WTC11 (cell line): ENCODE results near the gene PROSER3. TPM values are rescaled to one million over a fixed set of nuclear protein-coding genes. Genes with fewer than 3 reads are reported as not detected.

ENCODE experiments used
- ATAC-seq: fragments of 200-7000 bp; cut with Tn5 transposase; 2 replicates; pipeline ENCODE4 v1.10.0; 2021; ENCODE audit warnings: mild to moderate bottlenecking, moderate library complexity
- CTCF ChIA-PET: fragments of 300-600 bp; sonication (Branson Sonifier 250); formaldehyde crosslinking; loops from one replicate; lab custom pipeline; 2021; ENCODE audit warnings: antibody characterized with exemption; lab: Charles Lee
- POLR2A ChIA-PET: fragments of 350-600 bp; sonication (Branson Sonifier 250); formaldehyde crosslinking; loops from one replicate; lab custom pipeline; 2021; ENCODE audit warnings: antibody characterized with exemption; lab: Charles Lee
- DNase-seq: peaks from one replicate; pipeline ENCODE4 v3.0.0; 2021; ENCODE audit warnings: low spot score
- H3K27ac Mint-ChIP-seq: 2 replicates; pipeline ENCODE4 v1.8.0; 2021; ENCODE audit warnings: mixed read lengths
- H3K27me3 Mint-ChIP-seq: 2 replicates; pipeline ENCODE4 v1.8.0; 2021; ENCODE audit warnings: low read depth, mild to moderate bottlenecking, moderate library complexity, mixed read lengths
- H3K36me3 Mint-ChIP-seq: 2 replicates; pipeline ENCODE4 v1.8.0; 2021; ENCODE audit warnings: mixed read lengths
- H3K4me1 Mint-ChIP-seq: 2 replicates; pipeline ENCODE4 v1.8.0; 2022; ENCODE audit warnings: mixed read lengths
- H3K4me3 Mint-ChIP-seq: 2 replicates; pipeline ENCODE4 v1.8.0; 2021; ENCODE audit warnings: mild to moderate bottlenecking, moderate library complexity, mixed read lengths
- H3K9me3 Mint-ChIP-seq: 2 replicates; pipeline ENCODE4 v1.8.0; 2021; ENCODE audit warnings: mixed read lengths
- CBFB ChIP-seq: sonication (generic); formaldehyde crosslinking; IDR thresholded peaks from 2 replicates; pipeline ENCODE4 v1.8.1; 2022; ENCODE audit warnings: mild to moderate bottlenecking, low read depth, missing genetic modification reagents
- CREB1 ChIP-seq: sonication (generic); formaldehyde crosslinking; IDR thresholded peaks from 2 replicates; pipeline ENCODE4 v1.8.0; 2023; ENCODE audit warnings: mild to moderate bottlenecking, missing genetic modification reagents
- EMX1 ChIP-seq: fragments of 250-450 bp; sonication (Bioruptor Pico); IDR thresholded peaks from 2 replicates; pipeline ENCODE4 v1.8.0; 2021; ENCODE audit warnings: mild to moderate bottlenecking
- GABPB1 ChIP-seq: sonication (generic); formaldehyde crosslinking; IDR thresholded peaks from 2 replicates; pipeline ENCODE4 v1.8.1; 2023; ENCODE audit warnings: mild to moderate bottlenecking, missing genetic modification reagents
- HMGA2 ChIP-seq: fragments of 250-450 bp; sonication (Bioruptor Pico); IDR thresholded peaks from 2 replicates; pipeline ENCODE4 v1.4.0; 2021; ENCODE audit warnings: mild to moderate bottlenecking, moderate library complexity
- JAZF1 ChIP-seq: fragments of 250-450 bp; sonication (Bioruptor Pico); IDR thresholded peaks from 2 replicates; pipeline ENCODE4 v1.9.0; 2021; ENCODE audit warnings: moderate library complexity, mild to moderate bottlenecking, inconsistent platforms
- JUN ChIP-seq: sonication (generic); formaldehyde crosslinking; IDR thresholded peaks from 2 replicates; pipeline ENCODE4 v1.8.0; 2023; ENCODE audit warnings: mild to moderate bottlenecking, missing genetic modification reagents
- KAT7 ChIP-seq: sonication (generic); formaldehyde crosslinking; IDR thresholded peaks from 2 replicates; pipeline ENCODE4 v1.8.1; 2023; ENCODE audit warnings: missing genetic modification reagents, mild to moderate bottlenecking, borderline replicate concordance
- NFE2L1 ChIP-seq: sonication (generic); formaldehyde crosslinking; IDR thresholded peaks from 2 replicates; pipeline ENCODE4 v1.8.1; 2023; ENCODE audit warnings: missing genetic modification reagents
- NFYB ChIP-seq: sonication (generic); formaldehyde crosslinking; conservative IDR thresholded peaks from 2 replicates; pipeline ENCODE4 v1.8.0; 2022; ENCODE audit warnings: low read depth, missing genetic modification reagents
- NR1H2 ChIP-seq: sonication (generic); formaldehyde crosslinking; IDR thresholded peaks from 2 replicates; pipeline ENCODE4 v1.9.0; 2021; ENCODE audit warnings: mild to moderate bottlenecking, moderate library complexity, missing genetic modification reagents
- PRRX2 ChIP-seq: fragments of 250-450 bp; sonication (Bioruptor Pico); IDR thresholded peaks from 2 replicates; pipeline ENCODE4 v1.8.0; 2021; ENCODE audit warnings: mild to moderate bottlenecking
- SP1 ChIP-seq: sonication (generic); formaldehyde crosslinking; conservative IDR thresholded peaks from 2 replicates; pipeline ENCODE4 v1.8.1; 2022; ENCODE audit warnings: missing genetic modification reagents
- TCF7 ChIP-seq: sonication (generic); formaldehyde crosslinking; IDR thresholded peaks from 2 replicates; pipeline ENCODE4 v1.8.0; 2022; ENCODE audit warnings: mild to moderate bottlenecking, low read depth, missing genetic modification reagents, moderate library complexity
- ZNF219 ChIP-seq: sonication (generic); formaldehyde crosslinking; IDR thresholded peaks from 2 replicates; pipeline ENCODE4 v1.8.0; 2023; ENCODE audit warnings: missing genetic modification reagents, mild to moderate bottlenecking, borderline replicate concordance
- ZNF396 ChIP-seq: fragments of 250-450 bp; sonication (Bioruptor Pico); IDR thresholded peaks from 2 replicates; pipeline ENCODE4 v1.8.0; 2021; ENCODE audit warnings: mild to moderate bottlenecking, moderate library complexity, borderline replicate concordance
- ZNF416 ChIP-seq: fragments of 250-450 bp; sonication (Bioruptor Pico); IDR thresholded peaks from 2 replicates; pipeline ENCODE4 v1.9.0; 2021; ENCODE audit warnings: mild to moderate bottlenecking, inconsistent platforms
- ZNF423 ChIP-seq: fragments of 250-450 bp; sonication (Bioruptor Pico); IDR thresholded peaks from 2 replicates; pipeline ENCODE4 v2.1.2; 2022; ENCODE audit warnings: mild to moderate bottlenecking, moderate library complexity
- total RNA-seq: library from RNA; stranded (reverse); gene quantifications from 3 replicates; pipeline ENCODE4 v1.2.3, GENCODE V29; 2021
- TF ChIP-seq, protein P1 (sequence below): sonication (generic); formaldehyde crosslinking; IDR thresholded peaks from 2 replicates; pipeline ENCODE4 v1.8.1; 2023; ENCODE audit warnings: mild to moderate bottlenecking, missing genetic modification reagents, moderate library complexity
- TF ChIP-seq, protein P2 (sequence below): sonication (generic); formaldehyde crosslinking; IDR thresholded peaks from 2 replicates; pipeline ENCODE4 v1.8.1; 2022; ENCODE audit warnings: low read depth, missing genetic modification reagents, borderline replicate concordance
- TF ChIP-seq, protein P3 (sequence below): fragments of 200-600 bp; IDR thresholded peaks from 2 replicates; pipeline ENCODE4 v1.8.0; 2022; ENCODE audit warnings: antibody characterized with exemption
- TF ChIP-seq, protein P4 (sequence below): sonication (generic); formaldehyde crosslinking; IDR thresholded peaks from 2 replicates; pipeline ENCODE4 v1.8.0; 2023; ENCODE audit warnings: mild to moderate bottlenecking, missing genetic modification reagents

PROSER3 gene
- total RNA-seq, 1 experiment from 2014 or later, result 32.9 TPM

DNA sequence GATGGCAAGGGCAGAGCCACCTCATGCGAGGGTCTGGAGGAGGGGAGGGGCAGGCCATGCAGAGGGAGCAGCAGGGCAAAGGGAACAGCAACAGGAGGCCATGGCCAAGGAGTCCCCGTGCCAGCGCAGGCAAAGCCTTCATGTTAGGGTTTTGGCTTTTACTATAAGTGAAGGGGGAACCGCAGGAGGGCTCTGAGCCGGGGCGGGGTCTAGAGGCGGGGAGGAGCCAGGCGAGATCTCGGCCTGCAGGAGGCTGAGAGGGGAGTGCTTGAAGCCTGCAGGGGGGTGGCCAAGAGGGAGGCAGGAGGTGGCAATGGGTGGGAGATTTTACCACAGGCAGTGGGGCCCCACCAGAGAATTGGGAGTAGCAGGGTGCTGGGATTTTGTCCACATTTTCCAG lies 23.7 kb downstream of the PROSER3 start:
- Mint-ChIP-seq H3K4me1 (peaks cover 43% of the 10 kb centered on the region), H3K27ac (no peak overlapping the region), H3K36me3 (no peaks in the 10 kb centered on the region), H3K4me3 (no peak overlapping the region; the same call in 1 of the 2 replicates), H3K9me3 (no peaks in the 10 kb centered on the region), H3K27me3 (peaks cover 11% of the 10 kb centered on the region)
- DNase-seq, result peak; percentile 57
- ChIA-PET CTCF (interaction anchor here (0.6 kb wide), 1 partner anchor 12 kb away, joined by 3 read pairs; no protein-coding TSS in a partner anchor), POLR2A (no interaction called here)
- TF ChIP-seq NFYB (CRISPR knock-in tag), result no peak
- TF ChIP-seq KAT7 (CRISPR knock-in tag), result no peak
- no peak for TF ChIP-seq NR1H2 (CRISPR knock-in tag)
- TF ChIP-seq, protein P1, sequence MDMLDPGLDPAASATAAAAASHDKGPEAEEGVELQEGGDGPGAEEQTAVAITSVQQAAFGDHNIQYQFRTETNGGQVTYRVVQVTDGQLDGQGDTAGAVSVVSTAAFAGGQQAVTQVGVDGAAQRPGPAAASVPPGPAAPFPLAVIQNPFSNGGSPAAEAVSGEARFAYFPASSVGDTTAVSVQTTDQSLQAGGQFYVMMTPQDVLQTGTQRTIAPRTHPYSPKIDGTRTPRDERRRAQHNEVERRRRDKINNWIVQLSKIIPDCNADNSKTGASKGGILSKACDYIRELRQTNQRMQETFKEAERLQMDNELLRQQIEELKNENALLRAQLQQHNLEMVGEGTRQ (CRISPR knock-in tag), result no peak
- no peak for TF ChIP-seq ZNF416 (CRISPR knock-in tag)
- TF ChIP-seq JAZF1 (CRISPR knock-in tag), result no peak
- TF ChIP-seq GABPB1 (CRISPR knock-in tag), result no peak
- no peak for TF ChIP-seq CBFB
- TF ChIP-seq EMX1 (CRISPR knock-in tag), result no peak
- no peak for TF ChIP-seq ZNF423 (CRISPR knock-in tag)
- no peak for TF ChIP-seq TCF7
- TF ChIP-seq PRRX2 (CRISPR knock-in tag), result no peak
- TF ChIP-seq, protein P2, sequence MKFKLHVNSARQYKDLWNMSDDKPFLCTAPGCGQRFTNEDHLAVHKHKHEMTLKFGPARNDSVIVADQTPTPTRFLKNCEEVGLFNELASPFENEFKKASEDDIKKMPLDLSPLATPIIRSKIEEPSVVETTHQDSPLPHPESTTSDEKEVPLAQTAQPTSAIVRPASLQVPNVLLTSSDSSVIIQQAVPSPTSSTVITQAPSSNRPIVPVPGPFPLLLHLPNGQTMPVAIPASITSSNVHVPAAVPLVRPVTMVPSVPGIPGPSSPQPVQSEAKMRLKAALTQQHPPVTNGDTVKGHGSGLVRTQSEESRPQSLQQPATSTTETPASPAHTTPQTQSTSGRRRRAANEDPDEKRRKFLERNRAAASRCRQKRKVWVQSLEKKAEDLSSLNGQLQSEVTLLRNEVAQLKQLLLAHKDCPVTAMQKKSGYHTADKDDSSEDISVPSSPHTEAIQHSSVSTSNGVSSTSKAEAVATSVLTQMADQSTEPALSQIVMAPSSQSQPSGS (CRISPR knock-in tag), result no peak
- TF ChIP-seq ZNF396 (CRISPR knock-in tag), result no peak
- TF ChIP-seq, protein P3, sequence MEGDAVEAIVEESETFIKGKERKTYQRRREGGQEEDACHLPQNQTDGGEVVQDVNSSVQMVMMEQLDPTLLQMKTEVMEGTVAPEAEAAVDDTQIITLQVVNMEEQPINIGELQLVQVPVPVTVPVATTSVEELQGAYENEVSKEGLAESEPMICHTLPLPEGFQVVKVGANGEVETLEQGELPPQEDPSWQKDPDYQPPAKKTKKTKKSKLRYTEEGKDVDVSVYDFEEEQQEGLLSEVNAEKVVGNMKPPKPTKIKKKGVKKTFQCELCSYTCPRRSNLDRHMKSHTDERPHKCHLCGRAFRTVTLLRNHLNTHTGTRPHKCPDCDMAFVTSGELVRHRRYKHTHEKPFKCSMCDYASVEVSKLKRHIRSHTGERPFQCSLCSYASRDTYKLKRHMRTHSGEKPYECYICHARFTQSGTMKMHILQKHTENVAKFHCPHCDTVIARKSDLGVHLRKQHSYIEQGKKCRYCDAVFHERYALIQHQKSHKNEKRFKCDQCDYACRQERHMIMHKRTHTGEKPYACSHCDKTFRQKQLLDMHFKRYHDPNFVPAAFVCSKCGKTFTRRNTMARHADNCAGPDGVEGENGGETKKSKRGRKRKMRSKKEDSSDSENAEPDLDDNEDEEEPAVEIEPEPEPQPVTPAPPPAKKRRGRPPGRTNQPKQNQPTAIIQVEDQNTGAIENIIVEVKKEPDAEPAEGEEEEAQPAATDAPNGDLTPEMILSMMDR, result no peak
- TF ChIP-seq HMGA2 (CRISPR knock-in tag), result no peak
- TF ChIP-seq, protein P4, sequence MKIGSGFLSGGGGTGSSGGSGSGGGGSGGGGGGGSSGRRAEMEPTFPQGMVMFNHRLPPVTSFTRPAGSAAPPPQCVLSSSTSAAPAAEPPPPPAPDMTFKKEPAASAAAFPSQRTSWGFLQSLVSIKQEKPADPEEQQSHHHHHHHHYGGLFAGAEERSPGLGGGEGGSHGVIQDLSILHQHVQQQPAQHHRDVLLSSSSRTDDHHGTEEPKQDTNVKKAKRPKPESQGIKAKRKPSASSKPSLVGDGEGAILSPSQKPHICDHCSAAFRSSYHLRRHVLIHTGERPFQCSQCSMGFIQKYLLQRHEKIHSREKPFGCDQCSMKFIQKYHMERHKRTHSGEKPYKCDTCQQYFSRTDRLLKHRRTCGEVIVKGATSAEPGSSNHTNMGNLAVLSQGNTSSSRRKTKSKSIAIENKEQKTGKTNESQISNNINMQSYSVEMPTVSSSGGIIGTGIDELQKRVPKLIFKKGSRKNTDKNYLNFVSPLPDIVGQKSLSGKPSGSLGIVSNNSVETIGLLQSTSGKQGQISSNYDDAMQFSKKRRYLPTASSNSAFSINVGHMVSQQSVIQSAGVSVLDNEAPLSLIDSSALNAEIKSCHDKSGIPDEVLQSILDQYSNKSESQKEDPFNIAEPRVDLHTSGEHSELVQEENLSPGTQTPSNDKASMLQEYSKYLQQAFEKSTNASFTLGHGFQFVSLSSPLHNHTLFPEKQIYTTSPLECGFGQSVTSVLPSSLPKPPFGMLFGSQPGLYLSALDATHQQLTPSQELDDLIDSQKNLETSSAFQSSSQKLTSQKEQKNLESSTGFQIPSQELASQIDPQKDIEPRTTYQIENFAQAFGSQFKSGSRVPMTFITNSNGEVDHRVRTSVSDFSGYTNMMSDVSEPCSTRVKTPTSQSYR (CRISPR knock-in tag), result no peak
- no peak for TF ChIP-seq NFE2L1
- TF ChIP-seq, all 79 proteins: peak for 0
- peak; percentile 8 for ATAC-seq

DNA sequence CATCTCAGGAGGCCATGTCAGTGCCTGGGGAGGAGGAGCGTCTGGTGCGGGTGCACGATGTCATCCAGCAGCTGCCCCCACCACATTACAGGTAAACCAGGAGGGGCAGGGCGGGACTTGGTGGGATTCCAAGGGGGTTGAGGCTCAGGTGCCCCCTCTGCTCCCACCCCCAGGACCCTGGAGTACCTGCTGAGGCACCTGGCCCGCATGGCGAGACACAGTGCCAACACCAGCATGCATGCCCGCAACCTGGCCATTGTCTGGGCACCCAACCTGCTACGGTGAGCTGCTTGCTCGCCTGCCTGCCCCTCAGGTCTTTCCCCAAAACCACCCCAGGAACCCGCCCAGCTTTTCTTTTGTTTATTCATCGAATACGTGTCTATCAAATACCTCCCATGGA lies 24.6 kb downstream of the PROSER3 start:
- Mint-ChIP-seq H3K9me3 (no peaks in the 10 kb centered on the region), H3K36me3 (no peaks in the 10 kb centered on the region), H3K27me3 (peaks cover 5% of the 10 kb centered on the region), H3K27ac (no peak overlapping the region; the same call in 1 of the 2 replicates), H3K4me3 (no peak overlapping the region), H3K4me1 (peaks cover 34% of the 10 kb centered on the region)
- ChIA-PET CTCF (no interaction called here), POLR2A (no interaction called here)
- ATAC-seq (no peak), DNase-seq (no peak)
- TF ChIP-seq CREB1 (CRISPR knock-in tag) (no peak), SP1 (CRISPR knock-in tag) (no peak), ZNF219 (no peak), JUN (CRISPR knock-in tag) (no peak)
